Thyroid gland (tissue), 4 donors: ENCODE measurements around the gene MPPED1. TPM values are rescaled to one million over a fixed set of nuclear protein-coding genes. Genes with fewer than 3 reads are reported as not detected.

Experiments used
- DNase-seq, 2 donors: peaks; one replicate each; pipeline ENCODE4 v3.0.0-alpha.2; 2019
- H3K27ac ChIP-seq, 3 donors: fragments of 200-600 bp; sonication (generic); 1 replicate in 2 of 3; 2 replicates in 1 of 3; pipeline ENCODE4 v1.5.1; 2016 to 2019; ENCODE audit warnings: mild to moderate bottlenecking in 1 of 3, moderate library complexity in 1 of 3
- H3K27me3 ChIP-seq: fragments of 200-600 bp; sonication (generic); one replicate; pipeline ENCODE4 v1.5.1; 2019
- H3K36me3 ChIP-seq, 2 donors: fragments of 200-600 bp; sonication (generic); one replicate each; pipeline ENCODE4 v1.5.1; 2016 to 2019
- H3K4me1 ChIP-seq, 2 donors: fragments of 200-600 bp; sonication (generic); one replicate each; pipeline ENCODE4 v1.5.1; 2017 to 2019
- H3K4me3 ChIP-seq, 3 donors: fragments of 200-600 bp; sonication (generic); replicated peaks in 1 of 3; 1 replicate in 2 of 3; 2 replicates in 1 of 3; pipeline ENCODE4 v1.5.1; 2016; ENCODE audit warnings: mild to moderate bottlenecking in 1 of 3
- H3K9me3 ChIP-seq: fragments of 200-600 bp; sonication (generic); one replicate; pipeline ENCODE4 v1.5.1; 2017
- POLR2A ChIP-seq, 2 donors: fragments of 450-650 bp; IDR thresholded peaks; one replicate each; pipeline ENCODE4 v1.6.1; 2017; ENCODE audit warnings: antibody characterized with exemption in 2 of 2, mild to moderate bottlenecking in 2 of 2, moderate library complexity in 1 of 2
- WGBS, 2 donors: methylation state at CpG; one replicate each; pipeline ENCODE4 v1.1.5; 2017; 5-methylcytosine and 5-hydroxymethylcytosine counted together
- intact Hi-C: fragments of 100-400 bp; cut with DNase I; formaldehyde crosslinking; loops from one replicate; pipeline ENCODE4 v1.15.1; 2023
- total RNA-seq, 4 donors: library from RNA; depleted of rRNA; stranded (reverse); fragments of >200 nt; gene quantifications; one replicate each; pipeline ENCODE4 v1.2.3, GENCODE V29; 2016
- TF ChIP-seq, protein P1 (sequence below), 6 experiments: fragments of 200-600 bp in 3 of 6; fragments of 450-650 bp in 3 of 6; sonication (generic) in 3 of 6; IDR thresholded peaks; one replicate each; pipeline ENCODE4 v1.5.1; 2016 to 2019; ENCODE audit warnings: antibody characterized with exemption in 6 of 6, mild to moderate bottlenecking in 2 of 6, inconsistent platforms in 1 of 6, moderate library complexity in 1 of 6

MPPED1 gene
- total RNA-seq, 4 donors from 2014 or later, result not detected

DNA sequence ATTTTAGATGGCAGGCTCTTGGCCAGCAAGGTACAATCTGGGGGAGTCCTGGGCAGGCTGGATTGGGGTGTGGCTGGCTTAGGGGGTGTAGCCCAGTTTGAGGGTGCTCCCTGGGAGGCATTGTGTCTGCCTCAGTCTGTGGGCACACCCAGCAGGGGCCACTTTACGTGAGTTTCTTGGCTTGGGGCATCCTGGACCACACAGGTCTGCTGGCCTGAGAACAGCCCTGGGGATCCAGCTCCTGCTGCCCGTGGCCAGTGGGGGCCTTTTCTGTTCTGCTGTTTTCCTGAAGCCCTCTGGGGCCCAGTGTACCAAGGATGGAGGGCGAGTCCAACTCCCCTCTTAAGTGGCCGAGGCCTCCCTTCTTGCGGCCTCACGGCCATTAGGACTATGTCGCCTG is 71.9 kb downstream of the MPPED1 start:
- no peak for DNase-seq
- intact Hi-C loops, result no loop called here
- H3K36me3 ChIP-seq, result no peaks in the 10 kb centered on the region
- H3K4me3 ChIP-seq, result no peak overlapping the region
- H3K4me1 ChIP-seq, result no peaks in the 10 kb centered on the region
- no peaks in the 10 kb centered on the region for H3K9me3 ChIP-seq
- WGBS, 2 donors, result 76 to 95% methylated on average over 4 to 7 of the region's 7 CpGs
- no peak for TF ChIP-seq POLR2A (IDR thresholded peaks at IDR 0.05)
- TF ChIP-seq, protein P1, sequence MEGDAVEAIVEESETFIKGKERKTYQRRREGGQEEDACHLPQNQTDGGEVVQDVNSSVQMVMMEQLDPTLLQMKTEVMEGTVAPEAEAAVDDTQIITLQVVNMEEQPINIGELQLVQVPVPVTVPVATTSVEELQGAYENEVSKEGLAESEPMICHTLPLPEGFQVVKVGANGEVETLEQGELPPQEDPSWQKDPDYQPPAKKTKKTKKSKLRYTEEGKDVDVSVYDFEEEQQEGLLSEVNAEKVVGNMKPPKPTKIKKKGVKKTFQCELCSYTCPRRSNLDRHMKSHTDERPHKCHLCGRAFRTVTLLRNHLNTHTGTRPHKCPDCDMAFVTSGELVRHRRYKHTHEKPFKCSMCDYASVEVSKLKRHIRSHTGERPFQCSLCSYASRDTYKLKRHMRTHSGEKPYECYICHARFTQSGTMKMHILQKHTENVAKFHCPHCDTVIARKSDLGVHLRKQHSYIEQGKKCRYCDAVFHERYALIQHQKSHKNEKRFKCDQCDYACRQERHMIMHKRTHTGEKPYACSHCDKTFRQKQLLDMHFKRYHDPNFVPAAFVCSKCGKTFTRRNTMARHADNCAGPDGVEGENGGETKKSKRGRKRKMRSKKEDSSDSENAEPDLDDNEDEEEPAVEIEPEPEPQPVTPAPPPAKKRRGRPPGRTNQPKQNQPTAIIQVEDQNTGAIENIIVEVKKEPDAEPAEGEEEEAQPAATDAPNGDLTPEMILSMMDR (IDR thresholded peaks at IDR 0.05), result no peak
- H3K27me3 ChIP-seq, result no peaks in the 10 kb centered on the region
- H3K27ac ChIP-seq, result no peak overlapping the region

DNA sequence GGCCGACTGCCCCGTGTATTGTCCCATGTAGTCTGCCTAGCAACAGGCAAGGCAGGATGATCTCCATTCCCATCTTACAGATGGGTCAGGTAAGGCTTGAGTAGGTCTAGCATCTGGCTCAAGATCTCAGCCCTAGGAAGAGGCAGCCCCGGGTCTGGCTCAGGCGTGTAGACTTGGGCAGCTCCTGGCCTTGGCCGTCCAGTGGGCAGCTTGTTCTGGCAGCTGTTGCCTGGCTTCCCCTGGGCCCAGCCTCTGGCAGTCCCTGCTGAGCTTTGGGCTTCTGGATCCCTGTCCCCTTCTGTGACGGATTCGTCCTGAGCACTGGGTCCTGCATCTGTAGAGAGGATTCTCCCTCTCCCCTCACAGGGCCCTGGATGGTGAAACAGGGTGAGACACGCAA is 72.4 kb downstream of the MPPED1 start:
- DNase-seq, result no peak
- Histone ChIP-seq H3K4me1 (no peaks in the 10 kb centered on the region), H3K9me3 (no peaks in the 10 kb centered on the region), H3K4me3 (no peak overlapping the region), H3K36me3 (no peaks in the 10 kb centered on the region), H3K27ac (no peak overlapping the region), H3K27me3 (no peaks in the 10 kb centered on the region)
- TF ChIP-seq, protein P1 (IDR thresholded peaks at IDR 0.05), result no peak
- no peak for TF ChIP-seq POLR2A (IDR thresholded peaks at IDR 0.05)
- WGBS, 2 donors, result 81 to 85% methylated on average over 6 to 8 of the region's 8 CpGs
- intact Hi-C loops, result no loop called here

DNA sequence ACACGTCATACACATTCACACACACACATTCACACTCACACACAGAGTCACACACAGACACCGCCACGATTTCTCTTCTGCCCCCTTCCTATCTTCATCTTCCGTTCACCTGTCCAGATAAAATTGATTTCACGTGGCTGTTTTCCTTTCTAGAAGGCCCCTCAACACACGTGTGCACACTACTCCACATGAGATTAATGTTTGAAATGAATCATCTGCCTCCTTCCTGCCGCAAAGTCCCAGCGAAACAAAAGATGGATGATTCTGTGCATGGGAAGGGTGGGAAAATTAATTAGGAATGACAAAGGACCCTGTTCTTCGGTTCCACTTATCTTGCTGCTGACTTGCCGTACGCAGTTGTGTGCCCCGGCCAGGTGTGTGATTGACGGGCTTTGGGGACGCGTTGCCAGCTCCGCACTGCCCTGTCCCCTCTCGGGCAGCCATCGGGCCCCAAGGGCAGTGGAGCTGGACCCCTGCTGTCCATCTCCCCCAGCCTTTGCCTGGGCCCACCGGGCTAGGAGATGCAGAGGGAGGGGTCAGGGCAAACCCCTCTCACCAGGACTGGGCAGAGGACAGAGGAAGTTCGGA is 73.8 kb downstream of the MPPED1 start:
- TF ChIP-seq POLR2A (IDR thresholded peaks at IDR 0.05), result no peak
- TF ChIP-seq, protein P1 (IDR thresholded peaks at IDR 0.05), result no peak
- no peaks in the 10 kb centered on the region for H3K36me3 ChIP-seq
- no peaks in the 10 kb centered on the region for H3K27me3 ChIP-seq
- no peaks in the 10 kb centered on the region for H3K9me3 ChIP-seq
- no peaks in the 10 kb centered on the region for H3K4me1 ChIP-seq
- intact Hi-C loops, result no loop called here
- DNase-seq, result no peak
- 76 to 78% methylated on average over 19 to 20 of the region's 20 CpGs for WGBS, 2 donors
- no peak overlapping the region for H3K27ac ChIP-seq
- no peak overlapping the region for H3K4me3 ChIP-seq

DNA sequence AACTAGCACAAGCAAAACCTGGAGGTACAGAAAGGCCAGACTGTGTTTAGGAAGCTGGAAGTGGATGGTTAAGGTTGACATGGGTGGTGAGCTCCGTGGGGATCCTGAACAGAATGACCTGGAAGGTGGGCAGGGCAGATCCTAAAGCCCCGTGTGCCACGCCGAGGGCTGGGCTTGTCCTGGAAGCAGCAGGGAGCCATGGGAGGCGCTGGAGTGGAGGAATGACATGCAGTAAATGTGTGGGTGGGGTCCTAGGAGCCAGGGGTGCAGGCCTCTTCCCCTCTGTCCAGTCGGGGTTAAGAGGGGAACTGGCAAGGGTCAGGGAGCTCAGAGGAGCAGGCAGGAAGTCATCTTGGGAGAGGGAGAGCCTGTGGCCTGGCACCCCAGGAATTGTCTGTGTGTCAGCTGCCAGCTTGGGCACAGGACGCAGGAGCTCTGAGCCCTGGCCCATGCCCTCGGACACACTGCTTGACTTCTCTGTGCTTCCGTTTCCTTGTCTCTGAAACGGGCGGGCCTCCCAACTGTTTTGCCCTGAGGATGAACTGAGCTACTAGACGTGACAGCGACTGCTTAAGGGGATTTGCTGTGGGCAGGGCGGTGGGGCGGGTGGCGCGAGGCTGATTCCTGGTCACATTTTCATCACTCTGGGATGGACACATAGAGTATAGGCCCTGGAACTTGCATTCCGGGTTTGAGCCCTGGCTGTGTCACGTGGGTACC is 75.7 kb downstream of the MPPED1 start:
- Histone ChIP-seq H3K36me3 (no peaks in the 10 kb centered on the region), H3K4me3 (no peak overlapping the region), H3K27ac (no peak overlapping the region), H3K4me1 (no peaks in the 10 kb centered on the region), H3K27me3 (no peaks in the 10 kb centered on the region), H3K9me3 (no peaks in the 10 kb centered on the region)
- WGBS, 2 donors, result 75 to 79% methylated on average over 18 to 19 of the region's 19 CpGs
- TF ChIP-seq POLR2A (IDR thresholded peaks at IDR 0.05), result no peak
- TF ChIP-seq, protein P1 (IDR thresholded peaks at IDR 0.05), result no peak
- no peak for DNase-seq
- intact Hi-C loops, result no loop called here
